ENCODE measurements around the gene RTL5.

The RTL5 gene

DNA sequence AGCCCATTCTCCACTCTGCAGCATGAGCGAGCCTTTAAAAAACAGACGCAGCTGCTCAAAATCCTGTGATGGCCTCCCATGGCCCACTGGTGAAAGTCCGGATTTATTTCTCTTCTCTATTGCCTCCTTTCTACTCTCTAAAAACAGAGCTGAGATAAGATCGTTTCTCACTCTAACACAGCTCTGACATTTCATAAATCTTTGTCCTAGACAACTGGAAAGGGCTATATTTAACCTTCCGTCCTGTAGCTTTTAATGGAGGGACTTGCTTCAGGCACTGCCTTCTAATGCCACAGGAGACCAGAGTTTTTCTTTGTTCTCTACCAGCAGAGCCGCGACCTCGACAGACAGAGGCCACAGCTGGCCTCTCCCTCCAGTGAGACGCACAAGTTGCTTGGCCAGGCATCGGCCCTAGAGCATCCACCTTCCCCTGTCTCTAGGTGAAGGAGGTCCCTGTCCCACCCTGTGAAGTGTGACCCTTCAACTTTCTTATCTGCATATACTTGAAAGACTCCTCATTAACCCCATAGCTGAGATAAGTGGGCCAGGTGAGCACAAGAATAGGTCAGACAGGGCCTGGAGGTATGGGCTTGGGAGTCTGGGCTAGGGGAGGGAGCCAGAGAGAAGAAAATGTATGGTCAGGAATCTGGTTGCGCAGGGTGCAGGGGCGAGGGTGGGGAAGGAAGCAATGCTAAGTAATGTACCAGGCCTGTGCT, 50.0 kb downstream of the RTL5 start:
- CTCF ChIA-PET = no interaction called here
- no peak for TF ChIP-seq LEF1 (IDR thresholded peaks at IDR 0.05; ENCODE audit: borderline replicate concordance)
- TF ChIP-seq BHLHE40 (IDR thresholded peaks at IDR 0.05; ENCODE audit: borderline replicate concordance) = no peak
- TF ChIP-seq HDGF (IDR thresholded peaks at IDR 0.05; ENCODE audit: borderline replicate concordance) = no peak
- TF ChIP-seq FOXK2 (IDR thresholded peaks at IDR 0.05) = no peak
- DNase-seq (ENCODE audit: extremely low spot score) = no peak
- POLR2A ChIA-PET = interaction anchor here (1.0 kb wide), 1 partner anchor 99 kb away, joined by 3 read pairs; no protein-coding TSS in a partner anchor

DNA sequence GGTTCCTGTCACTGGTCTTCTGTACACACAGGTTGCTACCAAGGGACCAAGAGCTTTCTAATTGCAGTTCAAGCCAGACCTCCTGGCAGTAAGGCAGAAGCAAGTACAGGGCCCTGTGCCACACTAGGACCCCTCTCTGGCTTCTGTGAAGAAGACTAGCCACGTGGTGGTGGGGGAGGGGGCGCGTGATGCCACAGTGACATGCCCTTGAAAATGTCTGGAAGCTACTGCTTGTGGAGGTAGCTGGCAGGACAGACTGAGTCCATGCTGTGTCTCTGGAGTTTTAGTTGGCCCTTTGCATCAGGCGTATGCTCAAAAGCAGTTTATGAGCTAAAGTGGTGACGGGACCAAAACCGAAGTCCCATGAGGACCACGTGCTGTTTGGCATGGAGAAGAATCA, 50.9 kb downstream of the RTL5 start:
- CTCF ChIA-PET = no interaction called here
- no peak for TF ChIP-seq SP1 (IDR thresholded peaks at IDR 0.05)
- TF ChIP-seq FOXM1 (IDR thresholded peaks at IDR 0.05; ENCODE audit: borderline replicate concordance) = no peak
- POLR2A ChIA-PET = interaction anchor here (1.0 kb wide), 1 partner anchor 100 kb away, joined by 3 read pairs; no protein-coding TSS in a partner anchor
- no peak for DNase-seq (ENCODE audit: extremely low spot score)

DNA sequence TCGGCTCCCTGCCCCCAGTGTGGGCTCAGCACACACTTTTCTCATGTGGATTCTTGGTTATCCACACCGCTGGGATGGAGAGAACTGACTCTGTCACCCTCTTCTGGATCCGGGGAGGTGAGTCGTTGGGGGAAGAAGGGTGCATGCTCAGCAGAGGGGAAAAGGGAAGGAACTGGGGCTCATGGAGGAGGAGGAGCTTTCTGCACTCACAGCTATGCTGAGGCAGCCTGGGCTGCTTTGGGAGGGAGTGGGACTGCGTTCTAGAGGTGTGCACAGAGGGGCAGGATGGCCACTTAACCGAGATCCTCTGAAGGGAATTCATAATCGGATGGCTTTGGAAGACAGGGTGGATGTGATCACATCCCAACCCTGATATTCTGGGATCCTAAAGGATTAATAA, 51.6 kb downstream of the RTL5 start:
- no peak for DNase-seq (ENCODE audit: extremely low spot score)
- ChIA-PET POLR2A (no interaction called here), CTCF (no interaction called here)

DNA sequence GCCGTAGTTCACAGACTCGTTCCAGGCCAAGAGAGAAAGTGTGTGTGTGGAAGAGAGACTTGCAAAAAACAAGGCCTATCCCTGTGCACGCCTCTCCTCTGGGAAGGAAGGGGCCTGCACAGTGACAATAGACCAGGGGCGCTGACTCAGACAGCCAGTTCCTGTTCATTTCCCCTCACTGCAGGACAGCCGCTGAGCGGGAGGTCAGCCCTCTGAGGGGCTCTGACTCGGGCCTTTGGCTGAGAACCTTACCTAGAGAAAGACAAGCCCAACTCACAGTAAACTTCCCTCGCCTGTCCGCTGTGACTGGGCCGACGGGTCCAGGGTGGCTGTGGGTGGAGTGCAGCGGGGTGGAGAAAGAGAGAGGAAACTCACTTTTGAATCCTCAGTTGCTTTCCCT, 52.1 kb downstream of the RTL5 start:
- no peak for DNase-seq (ENCODE audit: extremely low spot score)
- CTCF ChIA-PET = interaction anchor here (0.6 kb wide), 1 partner anchor 47 kb away, joined by 3 read pairs; no protein-coding TSS in a partner anchor
- no peak for TF ChIP-seq ARNT (IDR thresholded peaks at IDR 0.05)
- TF ChIP-seq CTBP1 (IDR thresholded peaks at IDR 0.05; ENCODE audit: borderline replicate concordance) = no peak
- no peak for TF ChIP-seq FOXK2 (IDR thresholded peaks at IDR 0.05)
- no peak for TF ChIP-seq ZNF384 (IDR thresholded peaks at IDR 0.05)
- TF ChIP-seq ELF4 (IDR thresholded peaks at IDR 0.05) = no peak
- TF ChIP-seq BHLHE40 (IDR thresholded peaks at IDR 0.05; ENCODE audit: borderline replicate concordance) = no peak
- TF ChIP-seq, protein P1, sequence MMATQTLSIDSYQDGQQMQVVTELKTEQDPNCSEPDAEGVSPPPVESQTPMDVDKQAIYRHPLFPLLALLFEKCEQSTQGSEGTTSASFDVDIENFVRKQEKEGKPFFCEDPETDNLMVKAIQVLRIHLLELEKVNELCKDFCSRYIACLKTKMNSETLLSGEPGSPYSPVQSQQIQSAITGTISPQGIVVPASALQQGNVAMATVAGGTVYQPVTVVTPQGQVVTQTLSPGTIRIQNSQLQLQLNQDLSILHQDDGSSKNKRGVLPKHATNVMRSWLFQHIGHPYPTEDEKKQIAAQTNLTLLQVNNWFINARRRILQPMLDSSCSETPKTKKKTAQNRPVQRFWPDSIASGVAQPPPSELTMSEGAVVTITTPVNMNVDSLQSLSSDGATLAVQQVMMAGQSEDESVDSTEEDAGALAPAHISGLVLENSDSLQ (IDR thresholded peaks at IDR 0.05) = no peak
- TF ChIP-seq L3MBTL2 (conservative IDR thresholded peaks at IDR 0.05) = no peak
- no peak for TF ChIP-seq FOXM1 (IDR thresholded peaks at IDR 0.05; ENCODE audit: borderline replicate concordance)
- TF ChIP-seq FOXA1 (IDR thresholded peaks at IDR 0.05) = no peak
- no peak for TF ChIP-seq LEF1 (IDR thresholded peaks at IDR 0.05; ENCODE audit: borderline replicate concordance)
- TF ChIP-seq HDGF (IDR thresholded peaks at IDR 0.05; ENCODE audit: borderline replicate concordance) = no peak
- no peak for TF ChIP-seq SP1 (IDR thresholded peaks at IDR 0.05)
- POLR2A ChIA-PET = interaction anchor here (1.0 to 1.3 kb wide), 3 partner anchors 9 to 49 kb away, joined by 3 to 6 read pairs (median 3); no protein-coding TSS in a partner anchor

More for the DNA sequence above, 51.6 kb downstream of the RTL5 start:
- no peak for TF ChIP-seq ZNF384 (IDR thresholded peaks at IDR 0.05)
- TF ChIP-seq ELF4 (IDR thresholded peaks at IDR 0.05) = no peak
- TF ChIP-seq TARDBP (IDR thresholded peaks at IDR 0.05) = no peak
- TF ChIP-seq SUZ12 (IDR thresholded peaks at IDR 0.05) = no peak
- no peak for TF ChIP-seq L3MBTL2 (conservative IDR thresholded peaks at IDR 0.05)
- TF ChIP-seq, protein P1 (IDR thresholded peaks at IDR 0.05) = no peak
- TF ChIP-seq BHLHE40 (IDR thresholded peaks at IDR 0.05; ENCODE audit: borderline replicate concordance) = no peak
- TF ChIP-seq LEF1 (IDR thresholded peaks at IDR 0.05; ENCODE audit: borderline replicate concordance) = no peak
- TF ChIP-seq SP1 (IDR thresholded peaks at IDR 0.05) = no peak
- no peak for TF ChIP-seq CTBP1 (IDR thresholded peaks at IDR 0.05; ENCODE audit: borderline replicate concordance)
- TF ChIP-seq NFRKB (IDR thresholded peaks at IDR 0.05) = no peak
- no peak for TF ChIP-seq ARNT (IDR thresholded peaks at IDR 0.05)
- no peak for TF ChIP-seq HDGF (IDR thresholded peaks at IDR 0.05; ENCODE audit: borderline replicate concordance)
- TF ChIP-seq FOXK2 (IDR thresholded peaks at IDR 0.05) = no peak
- no peak for TF ChIP-seq FOXM1 (IDR thresholded peaks at IDR 0.05; ENCODE audit: borderline replicate concordance)
- TF ChIP-seq FOXA1 (IDR thresholded peaks at IDR 0.05) = no peak

DNA sequence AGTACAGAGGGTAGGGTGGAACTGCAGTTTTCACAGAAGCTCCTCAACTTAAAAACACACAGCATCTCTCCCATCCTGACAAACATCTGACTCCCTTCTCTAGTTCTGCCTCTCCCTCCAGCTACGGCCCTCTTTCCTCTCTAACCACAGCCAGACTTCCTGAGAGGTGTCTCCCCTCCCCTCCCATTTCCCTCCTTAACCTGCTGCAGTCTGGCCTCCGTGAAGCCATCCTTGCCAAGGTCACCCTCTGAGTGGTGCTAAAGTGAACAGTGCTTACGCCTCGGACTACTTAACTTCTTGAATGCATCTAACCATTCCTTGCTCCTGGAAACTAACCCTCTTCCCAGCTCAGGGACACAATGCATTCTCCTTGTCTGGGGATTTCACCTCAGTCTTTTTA, 53.3 kb downstream of the RTL5 start:
- ChIA-PET POLR2A (interaction anchor here (1.0 to 1.3 kb wide), 2 partner anchors 8 to 10 kb away, joined by 3 to 6 read pairs; no protein-coding TSS in a partner anchor), CTCF (interaction anchor here (0.6 kb wide), 1 partner anchor 12 kb away, joined by 5 read pairs; no protein-coding TSS in a partner anchor)
- TF ChIP-seq LEF1 (IDR thresholded peaks at IDR 0.05; ENCODE audit: borderline replicate concordance) (no peak), ARNT (IDR thresholded peaks at IDR 0.05) (no peak), ZNF384 (IDR thresholded peaks at IDR 0.05) (no peak), FOXA1 (IDR thresholded peaks at IDR 0.05) (no peak), CTBP1 (IDR thresholded peaks at IDR 0.05; ENCODE audit: borderline replicate concordance) (no peak), ELF4 (IDR thresholded peaks at IDR 0.05) (no peak), SP1 (IDR thresholded peaks at IDR 0.05) (no peak), NFRKB (IDR thresholded peaks at IDR 0.05) (no peak), FOXM1 (IDR thresholded peaks at IDR 0.05; ENCODE audit: borderline replicate concordance) (no peak), BHLHE40 (IDR thresholded peaks at IDR 0.05; ENCODE audit: borderline replicate concordance) (no peak)
- TF ChIP-seq, protein P1 (IDR thresholded peaks at IDR 0.05) = no peak
- DNase-seq (ENCODE audit: extremely low spot score) = no peak

Measured in HEK293T (cell line).